GM19328 (cell line): ENCODE results near the gene PLEKHA6.

Source experiments
- ATAC-seq: cut with Tn5 transposase; IDR thresholded peaks from one replicate; pipeline ENCODE4 v1.9.1; 2021; ENCODE audit warnings: mild to moderate bottlenecking, moderate library complexity; ENCODE audit not compliant: unreplicated experiment

The PLEKHA6 gene

DNA sequence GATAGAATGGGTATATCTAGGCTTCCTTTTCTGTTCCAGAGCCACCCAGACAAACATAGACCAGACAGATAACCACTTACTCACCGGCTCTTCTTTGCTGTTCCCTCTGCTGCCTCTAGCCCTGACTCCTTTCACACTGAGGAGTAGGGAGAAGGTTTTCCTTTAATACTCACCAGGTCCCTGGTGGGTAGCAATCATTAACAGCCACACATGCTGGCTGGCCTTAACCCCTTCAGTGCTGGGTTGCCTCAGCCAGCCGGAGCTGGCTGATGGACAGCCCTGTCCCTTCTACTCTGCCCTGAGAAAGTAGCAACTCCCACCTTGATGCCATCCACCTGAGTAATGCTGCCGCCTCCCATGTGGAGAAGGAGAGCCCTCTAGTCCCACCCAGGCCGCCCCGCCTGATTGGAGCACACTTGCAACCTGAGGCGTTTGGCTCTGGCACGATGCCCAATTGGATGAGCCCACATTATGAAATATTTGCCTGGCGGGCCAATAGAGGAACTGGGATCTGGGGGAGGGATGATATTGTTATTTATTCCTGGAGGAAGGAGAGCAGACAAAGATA, 71.6 kb downstream of the PLEKHA6 start:
- ATAC-seq = no peak

DNA sequence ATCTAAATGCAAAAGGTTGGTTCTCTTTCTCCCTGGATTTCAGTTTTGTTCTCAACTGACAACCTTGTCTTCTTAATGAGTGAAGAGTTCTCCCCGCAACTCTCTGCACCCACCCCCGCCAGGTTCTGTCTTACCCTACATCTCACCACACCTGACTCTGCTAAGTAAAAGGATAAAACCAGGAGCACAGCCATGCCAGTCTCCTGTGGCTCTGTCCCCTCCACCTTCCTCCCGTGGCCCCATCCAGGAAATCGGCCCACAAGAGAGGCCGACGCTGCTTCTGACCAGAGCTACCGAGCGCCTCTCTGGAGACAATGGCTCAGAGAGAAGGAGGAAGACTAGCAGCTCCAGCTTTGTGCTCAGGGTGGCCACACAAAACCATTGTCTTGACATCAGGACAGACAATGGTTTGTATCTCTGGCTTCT, 72.2 kb downstream of the PLEKHA6 start:
- ATAC-seq = no peak

GRCh38 chr1:204286831-204287421, 72.8 kb downstream of the PLEKHA6 start:
- ATAC-seq = no peak

- ATAC-seq = no peak
Observed at GRCh38 chr1:204286315-204286714, 73.4 kb downstream of the PLEKHA6 start.

DNA sequence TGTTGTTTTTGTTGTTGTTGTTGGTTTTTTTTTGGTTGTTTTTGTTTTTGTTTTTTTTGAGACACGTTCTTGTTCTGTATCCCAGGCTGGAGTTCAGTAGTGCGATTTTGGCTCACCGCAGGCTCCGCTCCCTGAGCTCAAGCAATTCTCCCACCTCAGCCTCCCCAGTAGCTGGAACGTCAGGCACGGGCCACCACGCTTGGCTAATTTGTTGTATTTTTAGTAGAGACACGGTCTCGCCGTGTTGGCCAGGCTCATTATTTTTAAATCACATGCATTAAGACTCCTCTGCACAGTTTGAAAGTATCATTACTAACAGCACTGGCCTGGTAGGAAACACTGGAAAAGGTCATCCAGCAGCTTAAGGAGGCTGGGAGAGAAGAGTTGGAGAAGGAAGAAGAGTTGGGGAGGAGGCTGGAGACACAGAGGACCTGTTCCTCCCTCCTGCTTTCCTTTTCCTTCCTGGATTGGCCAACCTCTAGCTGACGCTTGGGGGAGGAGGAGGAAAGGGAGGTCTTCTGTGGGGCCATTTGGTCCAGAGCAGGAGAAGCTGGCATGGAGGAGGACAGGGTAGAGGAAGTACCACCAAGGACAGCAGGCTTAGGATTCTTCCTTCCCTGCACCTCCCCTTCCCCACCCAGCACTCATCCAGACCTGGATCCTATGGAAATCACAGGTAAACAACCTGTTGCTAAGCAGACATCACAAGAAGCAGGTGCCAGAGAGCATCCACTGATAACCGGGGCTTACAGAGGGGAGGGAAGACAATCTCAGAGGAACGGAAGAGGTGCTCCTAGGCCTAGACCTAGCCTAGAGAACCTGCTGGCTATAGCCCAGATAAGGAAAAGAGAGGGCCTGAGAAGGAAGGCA, 74.1 kb downstream of the PLEKHA6 start:
- ATAC-seq = no peak

DNA sequence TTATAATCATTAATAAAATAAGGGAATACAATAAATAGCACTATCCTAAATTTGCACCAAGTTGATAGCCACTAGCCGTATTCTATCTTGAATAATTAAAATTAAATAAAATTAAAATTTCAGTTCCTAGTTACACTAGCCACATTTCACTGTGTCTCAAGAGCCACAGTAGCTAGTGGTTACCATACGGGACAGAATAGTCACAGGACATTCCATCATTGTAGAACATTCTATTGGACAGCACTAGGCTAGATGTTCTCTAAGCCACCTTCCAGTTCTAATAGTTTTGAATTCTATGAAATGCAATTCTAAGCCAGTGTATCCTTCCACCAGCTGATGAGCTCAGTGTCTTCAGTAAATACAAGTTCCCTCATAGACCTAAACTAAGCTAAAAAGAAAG, 74.8 kb downstream of the PLEKHA6 start:
- no peak for ATAC-seq

DNA sequence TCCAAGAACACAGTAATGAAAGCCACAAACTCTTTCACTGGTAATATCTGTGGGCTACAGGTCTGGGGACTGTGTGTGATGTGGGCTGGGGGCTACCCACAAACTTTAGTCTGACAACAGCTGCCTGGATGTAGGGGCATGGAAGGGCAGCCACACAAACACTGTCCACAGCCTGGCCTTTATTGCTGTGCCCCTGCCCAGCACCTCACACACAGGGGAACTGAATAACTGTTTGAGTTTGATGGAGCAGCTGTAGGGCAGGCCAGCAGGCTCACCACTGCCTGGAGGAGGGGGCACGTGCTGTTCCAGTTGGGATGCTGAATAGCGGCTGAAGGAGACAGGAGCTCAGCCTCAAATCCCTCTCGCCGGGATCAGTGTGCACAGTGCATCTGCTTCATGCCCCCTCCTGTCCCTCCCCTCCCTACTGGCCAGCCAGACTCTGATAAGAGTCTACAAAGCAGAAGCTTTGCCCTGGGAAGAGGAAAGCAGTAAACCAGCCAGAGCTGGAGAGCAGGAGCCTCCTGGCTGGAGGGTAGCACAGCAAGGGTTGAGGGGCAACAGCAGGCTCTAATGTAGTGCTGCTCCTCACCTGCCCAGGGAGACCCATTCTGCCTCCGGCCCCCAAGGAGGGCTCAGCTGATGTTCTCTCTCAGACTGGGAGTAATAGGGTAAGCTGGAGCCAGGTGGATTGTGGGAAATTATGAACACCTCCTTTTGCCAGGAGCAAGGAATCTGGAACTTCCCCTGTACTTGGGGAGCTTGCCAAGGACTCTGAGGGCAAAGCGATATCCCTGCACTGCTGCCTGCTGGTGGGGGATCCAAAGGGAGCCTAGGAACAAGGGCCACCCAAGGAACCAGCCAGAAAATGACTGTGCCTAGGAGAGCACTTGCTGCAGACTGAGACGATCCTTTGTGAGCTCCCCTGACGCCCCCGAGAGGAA, 75.7 kb downstream of the PLEKHA6 start:
- ATAC-seq = no peak

- no peak for ATAC-seq
Observed at GRCh38 chr1:204282761-204283221, 76.9 kb downstream of the PLEKHA6 start.

- no peak for ATAC-seq
Observed at GRCh38 chr1:204280099-204280961, 79.4 kb downstream of the PLEKHA6 start.

GRCh38 chr1:204278958-204279357, 80.8 kb downstream of the PLEKHA6 start:
- no peak for ATAC-seq

- no peak for ATAC-seq
Observed at GRCh38 chr1:204278251-204278650, 81.5 kb downstream of the PLEKHA6 start.

DNA sequence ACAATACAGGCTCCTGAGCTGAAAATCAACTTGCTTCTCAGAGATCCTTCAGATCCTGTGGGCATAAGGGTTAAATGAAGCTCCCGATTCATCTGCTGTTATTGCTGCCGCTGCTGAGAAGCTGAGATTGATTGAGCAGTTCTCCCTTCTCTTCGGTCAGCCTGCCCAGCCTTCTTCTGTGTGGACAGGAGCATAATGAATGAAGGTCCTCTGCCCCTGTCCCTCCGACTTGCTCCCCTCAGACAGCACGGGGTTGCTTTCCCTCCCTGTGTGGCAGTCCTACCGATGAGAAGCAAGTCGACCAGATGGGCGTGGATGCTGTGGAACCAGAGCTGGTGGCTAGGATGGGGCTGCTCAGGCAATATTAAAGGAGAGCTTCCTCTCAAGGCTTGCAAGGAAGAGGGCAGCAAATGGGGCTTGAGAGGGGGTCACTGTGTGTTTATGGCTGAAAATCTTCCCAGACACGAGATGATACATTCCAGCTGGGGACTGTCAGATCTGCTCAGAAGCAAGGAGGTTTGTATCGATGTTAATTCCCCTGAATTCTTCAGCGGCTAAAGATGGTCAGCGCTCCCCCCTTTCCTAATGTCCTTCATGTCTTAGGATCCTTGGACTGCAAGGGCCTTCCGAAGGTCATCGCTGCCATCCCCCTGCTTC, 82.0 kb downstream of the PLEKHA6 start:
- no peak for ATAC-seq

DNA sequence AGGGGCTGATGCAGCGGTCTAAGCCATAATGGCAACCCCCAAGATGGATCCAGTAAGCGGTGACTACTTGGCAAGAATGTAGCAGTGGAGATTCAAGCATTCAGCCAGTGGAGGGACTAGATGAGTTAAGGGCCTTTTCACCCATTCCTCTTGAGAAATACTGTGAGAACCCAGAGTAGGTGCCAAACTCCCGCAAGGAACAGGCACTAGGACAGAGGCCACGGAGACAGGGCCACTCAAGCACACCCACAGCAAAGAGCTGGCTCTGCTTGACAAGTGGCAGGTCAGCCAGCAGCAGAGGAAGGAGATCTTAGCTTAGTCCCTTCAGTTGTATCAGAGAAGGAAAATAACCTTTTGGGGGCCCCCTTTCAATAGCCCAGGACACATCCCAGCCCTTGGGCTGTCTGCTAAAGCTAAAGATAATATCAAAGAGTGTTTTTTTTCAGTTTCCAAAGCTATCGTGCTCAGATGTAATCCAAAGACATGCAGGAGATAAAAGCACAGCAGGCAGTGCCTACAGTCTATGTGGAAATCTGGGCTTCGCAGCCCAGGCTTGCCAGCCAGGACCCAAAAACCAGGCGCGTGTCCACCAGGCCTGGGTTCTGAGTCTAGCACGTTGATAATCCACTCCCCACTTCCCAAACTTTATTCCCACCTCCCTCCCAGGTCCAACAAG, 83.9 kb downstream of the PLEKHA6 start:
- no peak for ATAC-seq

GRCh38 chr1:204274446-204274845, 85.3 kb downstream of the PLEKHA6 start:
- no peak for ATAC-seq

DNA sequence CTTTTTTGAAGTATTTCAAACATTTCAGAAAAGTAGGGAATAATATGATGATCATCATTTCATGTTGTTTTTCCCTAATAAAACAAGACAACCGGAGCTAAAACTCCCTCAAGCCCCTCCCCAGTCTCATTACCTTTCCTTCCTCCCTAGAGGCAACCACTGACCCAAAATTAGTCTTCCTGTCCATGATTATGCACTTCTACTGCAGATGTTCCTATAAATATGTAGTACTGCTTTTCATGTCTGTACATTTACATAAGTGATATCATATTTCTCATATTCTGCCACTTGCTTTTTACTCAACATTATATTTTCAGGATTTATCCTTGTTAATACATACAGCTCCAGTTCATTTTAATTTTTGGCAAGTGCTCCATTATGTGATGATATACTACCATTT, 87.2 kb downstream of the PLEKHA6 start:
- ATAC-seq = no peak

DNA sequence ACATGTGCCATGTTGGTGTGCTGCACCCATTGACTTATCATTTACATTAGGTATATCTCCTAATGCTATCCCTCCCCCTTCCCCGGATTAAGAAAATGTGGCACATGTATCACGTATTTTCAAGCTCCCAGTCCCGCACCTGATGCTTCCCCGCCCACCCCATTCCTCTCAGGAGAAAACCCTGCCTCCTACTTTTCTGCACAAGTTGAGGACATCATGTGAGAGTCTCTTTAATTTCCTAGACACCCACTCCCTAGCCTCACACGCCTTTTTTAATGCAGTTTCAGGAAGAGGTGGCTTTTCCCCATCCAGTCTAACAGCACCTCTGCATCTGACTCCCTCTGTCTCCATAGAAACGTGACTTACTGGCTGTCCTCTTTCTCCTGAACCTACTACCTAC, 87.8 kb downstream of the PLEKHA6 start:
- no peak for ATAC-seq

DNA sequence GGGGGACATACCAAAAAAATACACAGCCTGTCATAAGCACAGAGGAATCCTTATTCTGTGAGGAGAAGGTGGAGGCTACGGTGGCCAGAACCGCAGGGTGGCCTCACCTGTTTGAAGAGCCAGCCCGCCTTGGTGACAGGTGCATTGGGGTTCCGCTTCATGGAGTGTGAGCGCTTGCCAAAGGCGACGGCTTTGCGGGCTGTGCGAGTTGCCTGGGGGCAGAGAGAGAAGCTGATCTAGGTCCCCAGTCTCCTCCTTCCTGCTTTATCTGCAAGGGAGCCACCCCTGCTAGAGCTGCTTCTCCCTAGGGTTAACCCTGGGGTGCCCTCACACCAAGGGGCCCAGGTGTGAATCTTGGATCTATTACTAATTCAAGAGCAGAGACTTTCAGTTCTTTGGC, 91.6 kb downstream of the PLEKHA6 start:
- no peak for ATAC-seq

GRCh38 chr1:204267191-204267601, 92.5 kb downstream of the PLEKHA6 start:
- no peak for ATAC-seq

DNA sequence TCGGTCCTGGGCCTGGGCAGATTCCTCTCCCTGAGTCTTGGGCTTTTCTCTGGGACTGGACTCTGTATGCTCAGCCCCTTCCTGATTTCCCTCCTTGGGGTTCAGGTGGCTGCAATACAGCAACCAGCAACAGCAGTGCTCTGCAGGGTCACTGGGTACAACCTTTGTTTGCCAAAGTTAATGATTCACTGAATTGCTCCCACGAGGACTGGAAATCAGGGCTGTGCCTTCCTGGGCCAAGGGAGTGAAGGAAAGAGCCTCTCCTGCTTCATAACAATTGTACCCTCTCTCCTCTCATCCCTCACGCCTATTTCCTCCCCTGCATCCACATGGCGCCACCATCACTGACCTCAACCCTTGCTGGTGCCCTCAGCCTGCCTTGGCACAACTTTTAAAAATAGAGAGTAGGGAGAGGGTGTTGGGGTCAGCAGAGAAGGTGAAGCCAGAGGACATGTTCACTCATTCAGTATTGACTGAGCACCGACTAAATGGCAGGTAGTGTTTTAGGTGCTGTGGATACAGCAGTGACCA, 93.2 kb downstream of the PLEKHA6 start:
- no peak for ATAC-seq
